Left ventricle myocardium inferior (tissue), 1 donor: ENCODE results near the gene RUBCNL. TPM values are rescaled to one million over a fixed set of nuclear protein-coding genes. Genes with fewer than 3 reads are reported as not detected.
"Not testable (repeated sequence)": the region's sequence is repeated elsewhere in the genome, so short reads cannot be mapped to it uniquely, and the experiment has no call there.

Source experiments
- DNase-seq: peaks from one replicate; pipeline ENCODE4 v3.0.0-alpha.2; 2020
- H3K27ac ChIP-seq: fragments of 200-600 bp; replicated peaks from 2 replicates; pipeline ENCODE4 v1.8.0; 2021
- H3K27me3 ChIP-seq: fragments of 200-600 bp; 2 replicates; pipeline ENCODE4 v1.8.0; 2021; ENCODE audit warnings: low read depth
- H3K36me3 ChIP-seq: fragments of 200-600 bp; 2 replicates; pipeline ENCODE4 v1.8.0; 2021
- H3K4me1 ChIP-seq: fragments of 200-600 bp; 2 replicates; pipeline ENCODE4 v1.8.0; 2021
- H3K4me3 ChIP-seq: fragments of 200-600 bp; 2 replicates; pipeline ENCODE4 v1.8.0; 2021; ENCODE audit warnings: mild to moderate bottlenecking, moderate library complexity
- H3K9me3 ChIP-seq: fragments of 200-600 bp; replicated peaks from 2 replicates; pipeline ENCODE4 v1.8.0; 2021
- CTCF ChIP-seq: fragments of 200-600 bp; IDR thresholded peaks from 2 replicates; pipeline ENCODE4 v1.8.0; 2021; ENCODE audit warnings: antibody characterized with exemption, mild to moderate bottlenecking, borderline replicate concordance
- intact Hi-C: fragments of 100-400 bp; cut with micrococcal nuclease; formaldehyde crosslinking; loops from one replicate; pipeline ENCODE4 v1.11.0; 2022
- long read RNA-seq: library from polyadenylated mRNA; unstranded; transcript quantifications from one replicate; pipeline ENCODE4 v2.0.0, GENCODE V29; 2021
- total RNA-seq: library from RNA; stranded (reverse); fragmentation: NEBNext Ultra II Directional; extraction: Animal tissue kit (Norgen Biotek cat#: 25700); gene quantifications from one replicate; pipeline ENCODE4 v1.2.1, GENCODE V29; 2021
- donor health status: DM: no; HTN: yes; CAD: no; lungs with severe emphysema.

RUBCNL gene, protein sequence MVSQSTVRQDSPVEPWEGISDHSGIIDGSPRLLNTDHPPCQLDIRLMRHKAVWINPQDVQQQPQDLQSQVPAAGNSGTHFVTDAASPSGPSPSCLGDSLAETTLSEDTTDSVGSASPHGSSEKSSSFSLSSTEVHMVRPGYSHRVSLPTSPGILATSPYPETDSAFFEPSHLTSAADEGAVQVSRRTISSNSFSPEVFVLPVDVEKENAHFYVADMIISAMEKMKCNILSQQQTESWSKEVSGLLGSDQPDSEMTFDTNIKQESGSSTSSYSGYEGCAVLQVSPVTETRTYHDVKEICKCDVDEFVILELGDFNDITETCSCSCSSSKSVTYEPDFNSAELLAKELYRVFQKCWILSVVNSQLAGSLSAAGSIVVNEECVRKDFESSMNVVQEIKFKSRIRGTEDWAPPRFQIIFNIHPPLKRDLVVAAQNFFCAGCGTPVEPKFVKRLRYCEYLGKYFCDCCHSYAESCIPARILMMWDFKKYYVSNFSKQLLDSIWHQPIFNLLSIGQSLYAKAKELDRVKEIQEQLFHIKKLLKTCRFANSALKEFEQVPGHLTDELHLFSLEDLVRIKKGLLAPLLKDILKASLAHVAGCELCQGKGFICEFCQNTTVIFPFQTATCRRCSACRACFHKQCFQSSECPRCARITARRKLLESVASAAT
- 0.38 TPM for total RNA-seq
- long read RNA-seq, partial matches to known transcripts: 0 of 2 reads
- long read RNA-seq, other reads (novel, unspliced or antisense): 0 of 2 reads

DNA sequence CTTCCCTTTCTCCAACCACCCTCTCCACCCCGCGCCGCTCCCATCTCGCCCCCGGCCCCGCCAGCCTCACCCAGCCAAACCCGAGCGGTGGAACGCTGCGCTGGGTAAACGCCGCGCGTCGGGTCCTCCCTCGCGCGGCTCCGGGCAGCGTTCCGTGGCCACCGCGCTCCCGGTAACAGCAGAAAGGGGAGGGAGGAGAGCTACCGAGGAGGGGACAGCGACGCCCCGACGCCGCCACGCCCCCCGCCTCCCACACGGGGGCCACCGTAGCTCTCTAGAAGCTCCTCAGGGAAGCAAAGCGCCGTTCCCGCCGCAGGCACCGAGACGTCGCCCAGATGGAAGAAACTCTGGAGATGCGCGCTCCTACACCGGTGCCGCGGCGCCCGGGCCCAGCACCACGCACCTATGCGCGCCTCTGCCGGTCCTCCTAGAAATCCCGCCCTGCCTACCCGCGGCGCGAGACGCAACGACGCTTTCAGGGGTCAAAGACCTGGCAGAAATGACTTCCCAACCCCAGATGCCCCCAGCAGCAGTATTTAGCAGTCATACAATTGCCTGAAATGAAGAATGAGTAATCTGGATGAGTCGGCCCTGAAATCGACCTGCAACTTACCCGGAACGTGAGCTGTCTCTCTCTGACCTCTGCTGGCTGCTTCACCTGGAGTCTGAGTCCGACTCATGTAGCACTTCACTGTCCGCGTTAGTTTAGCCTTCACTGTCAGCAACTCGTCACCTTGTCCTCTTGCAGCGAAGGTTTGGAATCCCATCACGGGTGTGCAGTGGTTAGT lies at the start of gene RUBCNL:
TSS of gene RUBCNL (minus strand) at position 189 of the 788 bp plus-strand sequence. CDS start 14,777 bp downstream, outside the sequence.
- Histone ChIP-seq H3K27ac (peak within 1 kb of the TSS; percentile 24), H3K4me1 (peaks cover 13% of the 10 kb centered on the region), H3K4me3 (peak within 1 kb of the TSS; percentile 62), H3K27me3 (peaks cover 95% of the 10 kb centered on the region), H3K36me3 (no peaks in the 10 kb centered on the region), H3K9me3 (no peaks in the 10 kb centered on the region)
- no peak for TF ChIP-seq CTCF
- DNase-seq: peak; percentile 34
- intact Hi-C loops: no loop called here

- intact Hi-C loops, H3K4me3 ChIP-seq: not testable (repeated sequence)
Observed at GRCh38 chr13:46429558-46429957, 42.5 kb upstream of the RUBCNL start.

DNA sequence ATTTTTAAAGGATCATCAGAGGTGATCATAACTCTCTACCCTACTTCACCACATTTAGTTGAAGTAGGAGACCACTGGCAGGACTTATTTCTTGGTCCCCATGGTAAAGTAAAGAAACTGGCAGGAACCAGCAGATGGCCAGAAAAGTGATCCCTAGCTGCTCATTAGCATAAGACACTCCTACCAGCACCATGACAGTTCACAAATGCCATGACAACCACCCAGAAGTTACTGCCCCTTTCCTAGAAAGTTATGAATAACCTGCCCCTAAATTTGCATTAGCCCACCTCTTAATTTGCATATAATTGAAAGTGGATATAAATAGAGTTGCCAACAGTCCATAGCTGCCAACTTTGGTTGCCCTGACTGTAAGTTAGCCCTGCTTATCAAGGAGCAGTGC lies 18.4 kb upstream of the RUBCNL start:
- TF ChIP-seq CTCF: no peak
- no peak overlapping the region for H3K27ac ChIP-seq
- DNase-seq: no peak
- no peaks in the 10 kb centered on the region for H3K9me3 ChIP-seq
- H3K36me3 ChIP-seq: no peaks in the 10 kb centered on the region
- H3K4me3 ChIP-seq: no peak overlapping the region
- H3K4me1 ChIP-seq: no peaks in the 10 kb centered on the region
- peaks cover 14% of the 10 kb centered on the region for H3K27me3 ChIP-seq
- intact Hi-C loops: no loop called here

More at GRCh38 chr13:46429558-46429957, 42.5 kb upstream of the RUBCNL start:
- H3K36me3 ChIP-seq, H3K27ac ChIP-seq, H3K9me3 ChIP-seq, DNase-seq, H3K27me3 ChIP-seq, H3K4me1 ChIP-seq: not testable (repeated sequence)

- H3K4me1 ChIP-seq: no peaks in the 10 kb centered on the region
- H3K27me3 ChIP-seq: peaks cover 21% of the 10 kb centered on the region
- no peak for TF ChIP-seq CTCF
- no peak overlapping the region for H3K27ac ChIP-seq
- intact Hi-C loops: no loop called here
- H3K4me3 ChIP-seq: no peak overlapping the region
- no peaks in the 10 kb centered on the region for H3K9me3 ChIP-seq
- no peaks in the 10 kb centered on the region for H3K36me3 ChIP-seq
- DNase-seq: no peak
Observed at GRCh38 chr13:46404733-46405100, 17.7 kb upstream of the RUBCNL start.

- H3K27me3 ChIP-seq: peaks cover 25% of the 10 kb centered on the region
- no peaks in the 10 kb centered on the region for H3K36me3 ChIP-seq
- no peaks in the 10 kb centered on the region for H3K9me3 ChIP-seq
- TF ChIP-seq CTCF: no peak
- H3K4me3 ChIP-seq: no peak overlapping the region
- peak overlapping the region; percentile 16 for H3K27ac ChIP-seq
- DNase-seq: no peak
- no peaks in the 10 kb centered on the region for H3K4me1 ChIP-seq
- intact Hi-C loops: no loop called here
Observed at GRCh38 chr13:46403851-46404732, 17.0 kb upstream of the RUBCNL start.
